GM21447 (cell line): ENCODE data around the gene SUCLG2.

ENCODE experiments used
- ATAC-seq: cut with Tn5 transposase; IDR thresholded peaks from one replicate; pipeline ENCODE4 v1.9.1; 2021; ENCODE audit not compliant: unreplicated experiment

SUCLG2 gene

DNA sequence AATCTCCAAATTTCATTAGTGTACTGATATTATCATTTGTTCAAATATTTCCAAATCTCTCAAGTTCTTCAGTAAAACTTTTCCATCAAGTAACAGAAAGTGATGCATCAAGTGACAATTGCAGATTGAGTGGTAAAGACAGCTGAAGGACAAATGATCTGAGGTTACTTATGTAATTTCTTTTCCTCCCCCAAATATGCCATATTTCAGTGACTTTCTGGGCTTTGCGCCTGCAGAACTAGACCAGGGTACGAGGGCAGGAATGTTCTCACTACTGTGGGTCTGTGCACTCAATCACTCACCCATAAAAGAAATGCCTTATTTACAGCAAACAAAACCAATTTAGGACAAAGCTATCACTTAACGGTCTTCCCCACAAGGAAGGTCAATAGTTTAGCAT lies 4.7 kb downstream of the SUCLG2 start:
- no peak for ATAC-seq

DNA sequence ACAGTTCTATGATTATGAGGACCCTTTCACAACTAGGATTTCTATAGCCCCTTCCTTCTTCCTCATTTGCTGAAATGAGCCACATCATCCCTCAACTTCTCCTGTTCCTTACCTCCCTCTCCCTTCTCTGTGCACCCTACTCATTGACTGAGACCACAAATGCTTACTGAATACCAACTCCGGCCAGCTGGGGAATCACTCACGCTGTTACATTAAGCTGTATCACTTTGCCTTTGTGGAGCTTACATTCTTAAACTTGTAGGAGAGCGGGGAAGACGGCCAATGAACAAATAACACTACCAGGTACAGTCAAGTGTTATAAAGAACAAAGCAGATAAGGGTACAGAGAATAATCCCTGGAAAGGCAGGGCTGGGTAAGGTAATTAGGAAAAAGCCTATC lies 5.7 kb downstream of the SUCLG2 start:
- no peak for ATAC-seq

- ATAC-seq: no peak
Observed at GRCh38 chr3:67648229-67648628, 6.2 kb downstream of the SUCLG2 start.

- no peak for ATAC-seq
Observed at GRCh38 chr3:67647390-67647878, 7.0 kb downstream of the SUCLG2 start.

DNA sequence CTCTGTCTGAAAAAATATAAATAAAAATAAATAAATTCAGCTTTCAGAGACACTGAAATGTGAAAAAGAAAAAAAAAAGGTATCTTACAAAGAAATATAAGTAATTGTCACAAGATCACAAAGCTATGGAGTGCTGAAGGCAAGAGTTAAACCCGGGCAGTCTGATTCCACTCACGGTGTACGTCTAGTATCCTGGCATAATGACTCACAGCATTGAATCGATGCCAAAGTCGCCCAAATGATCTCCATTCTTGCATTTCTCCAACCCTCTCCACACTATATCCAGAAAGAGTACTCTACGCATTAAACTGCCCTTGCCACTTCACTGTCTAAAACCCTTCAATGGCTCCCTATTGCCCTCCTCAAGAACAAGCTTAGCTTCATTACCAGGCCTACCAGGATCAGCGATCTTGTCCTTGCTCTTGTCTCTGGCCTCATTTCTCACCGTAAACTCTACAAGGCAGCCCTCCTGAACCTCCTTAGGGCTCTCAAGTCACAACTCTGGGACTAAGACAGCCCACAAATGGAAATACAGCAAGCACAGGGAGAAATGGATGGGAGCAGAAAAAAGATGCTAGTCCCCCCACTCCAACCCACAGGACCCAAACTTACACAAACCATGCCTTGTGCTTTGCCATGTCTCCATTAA lies 7.7 kb downstream of the SUCLG2 start:
- ATAC-seq: no peak

GRCh38 chr3:67644827-67645226 lies 9.6 kb downstream of the SUCLG2 start:
- no peak for ATAC-seq

- no peak for ATAC-seq
Observed at GRCh38 chr3:67642734-67643133, 11.7 kb downstream of the SUCLG2 start.

GRCh38 chr3:67642190-67642589 lies 12.2 kb downstream of the SUCLG2 start:
- no peak for ATAC-seq

- ATAC-seq: no peak
Observed at GRCh38 chr3:67641451-67641850, 13.0 kb downstream of the SUCLG2 start.

GRCh38 chr3:67640023-67640660 lies 14.3 kb downstream of the SUCLG2 start:
- no peak for ATAC-seq

DNA sequence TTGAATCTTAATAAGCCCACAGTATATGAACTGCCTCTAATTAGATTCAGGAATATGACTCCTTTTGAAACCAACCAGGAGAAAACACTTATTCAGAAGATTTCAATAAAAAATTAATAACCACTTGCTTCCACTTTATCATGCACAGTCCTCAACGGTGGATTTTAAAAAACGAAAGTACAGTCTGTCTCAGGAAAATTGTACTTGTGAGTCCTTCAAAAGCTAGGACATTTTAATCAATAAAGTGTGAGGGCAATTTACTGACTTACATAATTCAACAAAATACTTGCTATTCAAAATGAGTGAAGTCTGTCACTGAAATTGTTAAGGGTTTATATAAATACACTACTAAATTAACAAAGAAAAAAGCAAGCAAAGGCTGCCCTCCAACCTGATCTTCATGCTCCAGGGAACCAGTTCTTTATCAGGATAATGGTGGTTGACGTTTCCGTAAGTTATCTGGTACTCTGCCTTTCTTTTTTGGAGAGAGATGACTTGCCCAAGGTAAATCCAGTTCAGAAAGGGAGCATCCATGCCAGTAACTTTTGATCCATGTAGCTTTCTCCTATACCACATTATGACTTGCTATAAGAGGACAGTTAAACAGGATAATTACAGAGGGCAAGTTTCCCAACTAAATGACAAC lies 17.0 kb downstream of the SUCLG2 start:
- ATAC-seq: no peak

- no peak for ATAC-seq
Observed at GRCh38 chr3:67635806-67636205, 18.6 kb downstream of the SUCLG2 start.

GRCh38 chr3:67635257-67635656 lies 19.2 kb downstream of the SUCLG2 start:
- ATAC-seq: no peak

GRCh38 chr3:67630666-67631362 lies 23.6 kb downstream of the SUCLG2 start:
- no peak for ATAC-seq

DNA sequence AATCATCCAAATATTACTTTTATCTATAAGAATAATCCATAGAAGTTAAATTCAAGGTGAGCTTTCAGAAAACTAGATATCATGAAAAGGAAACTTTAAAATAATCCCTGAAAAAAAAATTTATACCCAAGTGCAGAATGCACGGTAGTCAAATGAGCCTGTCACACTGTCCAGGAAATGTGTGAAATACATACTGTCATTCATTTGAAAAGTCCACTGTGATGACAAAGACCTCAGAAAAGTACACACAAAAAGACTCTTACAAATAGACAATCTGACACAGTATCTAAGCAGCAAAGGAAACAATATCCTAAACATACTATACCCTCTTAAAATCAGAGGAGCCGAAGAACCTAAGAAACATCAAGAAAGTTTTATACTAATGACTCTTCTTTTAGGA lies 29.7 kb downstream of the SUCLG2 start:
- no peak for ATAC-seq

DNA sequence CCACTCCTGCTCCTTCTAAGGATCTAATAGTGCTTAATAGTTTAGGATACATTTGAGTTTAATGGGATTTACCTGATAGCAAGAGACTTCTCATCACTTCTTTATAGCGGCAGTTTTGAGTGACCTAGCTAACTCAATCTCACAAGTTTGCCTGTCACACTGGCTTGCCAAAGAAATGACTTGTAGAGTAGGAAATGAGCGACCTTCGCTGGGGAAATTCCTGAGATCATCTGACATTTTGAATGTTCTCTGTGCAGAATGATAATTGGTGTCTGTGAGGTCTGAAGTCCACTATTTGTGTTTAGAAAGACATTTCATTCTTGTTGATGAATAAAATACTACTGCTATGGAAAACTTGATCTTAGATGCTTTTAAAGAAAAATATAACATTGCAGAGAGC lies 30.3 kb downstream of the SUCLG2 start:
- ATAC-seq: no peak

DNA sequence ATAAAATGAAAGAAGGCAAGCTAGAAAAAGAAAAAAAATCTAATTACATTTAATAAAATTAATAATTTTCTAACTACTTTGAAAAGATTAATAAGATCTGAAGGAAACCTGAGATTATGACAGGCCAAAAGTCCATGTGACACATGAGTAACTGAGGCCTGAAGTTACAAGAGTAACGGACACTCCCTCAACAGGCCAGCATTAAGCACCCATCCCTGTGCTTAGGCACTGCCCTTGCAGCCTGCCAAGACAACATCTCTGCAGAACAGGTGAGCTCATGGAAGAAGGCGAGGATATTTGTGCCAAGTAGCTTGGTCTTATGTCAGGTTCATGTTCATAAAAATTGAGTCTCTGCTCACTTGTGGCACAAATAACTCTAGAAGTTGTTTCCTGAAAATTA lies 31.8 kb downstream of the SUCLG2 start:
- ATAC-seq: no peak

DNA sequence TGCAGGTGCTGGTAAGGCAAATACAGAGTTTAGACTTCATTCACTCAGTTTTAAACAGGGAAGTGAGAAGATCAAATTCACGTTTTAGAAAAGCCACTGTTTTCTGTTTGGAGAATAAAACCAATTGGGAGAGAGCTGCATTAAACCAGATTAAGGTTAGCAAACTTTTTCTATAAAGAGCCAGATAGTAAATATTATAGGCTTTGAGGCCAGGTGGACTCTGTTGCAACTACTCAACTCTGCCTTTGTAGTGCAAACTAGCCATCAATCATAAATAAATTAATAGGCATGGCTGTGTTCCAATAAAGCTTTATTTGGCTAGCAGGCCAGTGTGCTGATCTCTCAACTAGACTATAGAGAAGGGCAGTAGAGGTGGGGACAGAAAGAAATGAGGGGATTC lies 33.5 kb downstream of the SUCLG2 start:
- ATAC-seq: no peak

DNA sequence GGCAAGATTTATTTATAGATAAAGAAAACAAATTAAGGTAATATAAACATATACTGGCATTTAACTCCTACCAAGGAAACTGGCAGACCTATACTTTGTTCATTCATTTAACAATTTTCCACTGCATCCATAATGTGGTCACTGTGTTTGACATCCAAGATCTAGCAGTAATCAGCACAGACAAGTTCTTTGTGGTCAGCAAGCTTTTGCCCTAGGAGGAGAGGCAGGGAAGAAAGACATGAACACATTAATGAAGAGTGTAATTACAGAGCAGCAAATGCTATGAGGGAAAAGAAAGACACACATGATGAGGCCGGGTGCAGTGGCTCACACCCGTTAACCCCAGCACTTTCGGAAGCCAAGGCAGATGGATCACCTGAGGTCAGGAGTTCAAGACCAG lies 34.4 kb downstream of the SUCLG2 start:
- no peak for ATAC-seq

DNA sequence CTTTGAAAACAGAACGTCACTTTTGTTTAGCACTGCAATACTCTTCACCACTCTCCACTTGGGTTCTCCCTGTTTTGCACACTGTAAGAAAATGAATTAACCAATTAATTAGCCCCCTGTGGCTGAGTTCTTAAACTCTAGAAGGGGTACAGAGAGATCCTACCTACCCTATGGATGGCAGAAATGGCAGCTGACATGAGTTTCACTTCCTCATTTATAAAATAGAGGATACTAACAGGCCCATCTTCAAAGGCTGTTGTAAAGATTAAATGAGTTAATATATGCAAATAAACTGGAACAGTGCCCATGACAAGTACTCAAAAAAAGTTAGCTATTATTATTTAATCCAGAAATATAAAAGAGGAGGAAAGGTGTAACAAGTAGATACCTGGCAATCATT lies 36.9 kb downstream of the SUCLG2 start:
- peak; percentile 85 for ATAC-seq

DNA sequence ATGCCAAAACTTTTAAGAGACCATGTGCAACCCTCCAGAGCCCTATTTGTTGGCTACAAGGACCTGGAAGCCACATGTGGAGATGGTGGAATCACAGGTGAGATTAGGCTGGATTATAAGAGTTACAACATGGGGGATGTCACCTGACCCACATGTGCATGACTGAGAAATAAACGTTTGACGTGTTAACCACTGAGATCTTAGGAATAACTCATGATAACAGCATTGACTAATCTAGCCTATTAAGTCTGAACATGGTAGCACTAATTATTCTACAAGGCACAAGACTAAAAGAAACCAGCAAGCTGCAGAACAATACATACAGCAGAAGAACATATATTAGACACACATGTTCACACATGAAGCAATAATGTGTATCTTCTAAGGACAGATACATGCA lies 38.4 kb downstream of the SUCLG2 start:
- ATAC-seq: no peak

DNA sequence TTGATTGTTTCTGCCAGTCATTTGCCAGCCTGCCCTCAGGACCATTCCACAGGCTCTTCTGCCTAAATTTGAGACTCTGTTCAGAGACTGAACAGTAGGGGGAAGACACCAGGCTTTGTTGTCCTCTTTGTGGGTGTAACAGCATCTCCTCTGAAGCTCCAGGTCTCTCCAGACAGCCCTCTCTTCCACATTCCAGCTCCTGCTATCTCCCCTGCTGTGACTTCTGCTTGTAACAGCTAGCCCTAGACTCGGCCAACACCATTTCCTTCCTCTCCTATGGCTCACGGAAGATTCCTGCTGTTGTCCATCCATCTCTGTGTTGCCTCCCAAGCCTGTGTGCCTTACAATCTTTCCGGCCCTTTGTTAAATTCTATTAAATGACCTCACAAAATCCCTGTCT lies 40.2 kb downstream of the SUCLG2 start:
- no peak for ATAC-seq
